Measurements from ENCODE around the gene IL10. TPM values are rescaled to one million over a fixed set of nuclear protein-coding genes. Genes with fewer than 3 reads are reported as not detected.

Gene IL10
- polyA plus RNA-seq (2013, experiment 1 of 4), result not detected
- polyA plus RNA-seq (2013, experiment 2 of 4), result not detected
- polyA plus RNA-seq (2013, experiment 3 of 4), result not detected
- polyA plus RNA-seq (2013, experiment 4 of 4), result not detected

DNA sequence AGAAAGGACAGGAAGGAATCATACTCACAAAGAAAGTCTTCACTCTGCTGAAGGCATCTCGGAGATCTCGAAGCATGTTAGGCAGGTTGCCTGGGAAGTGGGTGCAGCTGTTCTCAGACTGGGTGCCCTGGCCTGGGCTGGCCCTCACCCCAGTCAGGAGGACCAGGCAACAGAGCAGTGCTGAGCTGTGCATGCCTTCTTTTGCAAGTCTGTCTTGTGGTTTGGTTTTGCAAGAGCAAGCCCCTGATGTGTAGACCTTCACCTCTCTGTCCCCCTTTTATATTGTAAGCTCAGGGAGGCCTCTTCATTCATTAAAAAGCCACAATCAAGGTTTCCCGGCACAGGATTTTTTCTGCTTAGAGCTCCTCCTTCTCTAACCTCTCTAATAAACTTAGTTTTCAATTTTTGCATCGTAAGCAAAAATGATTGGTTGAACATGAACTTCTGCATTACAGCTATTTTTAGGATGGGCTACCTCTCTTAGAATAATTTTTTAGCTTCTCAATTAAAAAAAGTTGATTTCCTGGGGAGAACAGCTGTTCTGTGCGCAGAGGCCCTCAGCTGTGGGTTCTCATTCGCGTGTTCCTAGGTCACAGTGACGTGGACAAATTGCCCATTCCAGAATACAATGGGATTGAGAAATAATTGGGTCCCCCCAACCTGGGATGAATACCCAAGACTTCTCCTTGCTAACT, at the start of gene IL10:
TSS of gene IL10 (minus strand) at position 252 of the 695 bp plus-strand sequence. CDS start at position 193, 59 bp downstream.
- Histone ChIP-seq H3K36me3 (ENCODE audit: control insufficient read depth, insufficient read depth, low read length) (no peaks in the 10 kb centered on the region), H3K4me1 (ENCODE audit: control insufficient read depth, insufficient read depth, low read length) (peaks cover 12% of the 10 kb centered on the region), H3K27ac (ENCODE audit: insufficient read depth, low read depth, low read length, poor library complexity, severe bottlenecking) (no peak within 1 kb of the TSS), H3K9me3 (ENCODE audit: control insufficient read depth, low read length) (no peaks in the 10 kb centered on the region), H3K27me3 (ENCODE audit: control insufficient read depth, insufficient read depth, low read length, poor library complexity, severe bottlenecking) (no peaks in the 10 kb centered on the region), H3K4me3 (ENCODE audit: insufficient read depth, low read depth, low read length) (no peak within 1 kb of the TSS)
- WGBS, 2 experiments, result 95 to 97% methylated on average over 8 of the region's 8 CpGs

DNA sequence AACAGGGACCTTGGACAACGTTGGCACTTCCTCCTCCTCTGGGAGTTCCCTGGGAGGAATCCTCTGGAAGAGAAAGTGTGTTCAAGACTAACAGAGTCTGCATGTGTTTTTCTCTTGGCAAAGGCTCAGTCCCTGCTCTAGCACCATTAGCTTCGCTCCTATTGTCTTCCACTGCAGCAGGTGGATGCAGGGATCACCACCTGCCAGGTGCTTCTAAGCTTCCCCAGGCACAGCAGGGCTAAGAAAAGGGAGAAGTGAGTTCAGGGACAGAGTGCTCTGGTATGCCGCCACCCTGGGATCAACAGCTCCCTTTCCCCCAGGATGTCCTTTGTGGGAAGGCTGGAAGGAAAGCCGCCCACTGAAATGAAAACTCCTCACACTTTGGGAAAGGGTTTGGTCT, 49.2 kb upstream of the IL10 start:
- Histone ChIP-seq H3K36me3 (ENCODE audit: control insufficient read depth, insufficient read depth, low read length) (no peaks in the 10 kb centered on the region), H3K27ac (ENCODE audit: insufficient read depth, low read depth, low read length, poor library complexity, severe bottlenecking) (no peak overlapping the region), H3K4me3 (ENCODE audit: insufficient read depth, low read depth, low read length) (no peak overlapping the region), H3K27me3 (ENCODE audit: control insufficient read depth, insufficient read depth, low read length, poor library complexity, severe bottlenecking) (no peaks in the 10 kb centered on the region), H3K9me3 (ENCODE audit: control insufficient read depth, low read length) (no peaks in the 10 kb centered on the region), H3K4me1 (ENCODE audit: control insufficient read depth, insufficient read depth, low read length) (no peaks in the 10 kb centered on the region)
- 80 to 87% methylated on average over 4 of the region's 4 CpGs for WGBS, 2 experiments

DNA sequence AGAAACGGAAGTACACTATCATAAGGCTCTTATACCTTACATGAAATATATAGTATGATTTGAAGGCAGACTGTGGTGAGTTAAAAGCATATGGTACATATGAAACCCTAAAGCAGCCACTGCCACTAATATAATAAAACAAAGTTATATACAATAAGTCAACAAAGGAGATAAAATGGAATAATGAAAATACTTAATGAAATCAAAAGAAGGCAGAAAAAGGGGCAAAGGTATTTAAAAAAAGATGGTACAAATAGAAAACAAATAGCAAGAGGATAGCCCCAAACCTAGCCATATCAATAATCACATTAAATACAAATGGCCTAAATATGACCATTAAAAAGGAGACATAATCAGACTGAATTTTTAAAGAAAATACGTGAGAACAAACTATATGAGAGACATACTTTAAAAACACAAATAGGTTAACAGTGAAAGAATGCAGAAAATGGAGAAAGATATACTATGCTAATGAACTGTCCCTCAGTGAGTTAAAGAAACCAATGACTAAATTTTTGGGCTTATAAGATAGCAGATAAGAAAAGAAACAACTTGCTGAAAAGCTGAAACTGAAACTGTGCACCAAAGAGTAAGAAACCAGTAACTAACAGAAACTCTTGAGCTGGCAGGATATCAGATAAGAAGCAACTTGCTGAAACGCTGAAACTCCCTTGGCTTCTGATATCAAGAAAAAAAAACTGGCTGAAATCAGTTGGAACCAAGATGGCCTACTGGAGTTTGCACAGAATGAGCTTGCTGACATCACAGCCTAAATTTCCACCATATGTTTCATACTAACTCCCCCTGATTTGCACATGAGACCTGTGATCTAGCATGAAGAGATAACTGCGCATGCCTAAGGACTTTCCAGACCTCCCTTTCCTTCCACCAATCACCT, 44.3 kb upstream of the IL10 start:
- Histone ChIP-seq H3K4me1 (ENCODE audit: control insufficient read depth, insufficient read depth, low read length) (no peaks in the 10 kb centered on the region), H3K27ac (ENCODE audit: insufficient read depth, low read depth, low read length, poor library complexity, severe bottlenecking) (no peak overlapping the region), H3K9me3 (ENCODE audit: control insufficient read depth, low read length) (no peaks in the 10 kb centered on the region), H3K4me3 (ENCODE audit: insufficient read depth, low read depth, low read length) (no peak overlapping the region), H3K36me3 (ENCODE audit: control insufficient read depth, insufficient read depth, low read length) (no peaks in the 10 kb centered on the region), H3K27me3 (ENCODE audit: control insufficient read depth, insufficient read depth, low read length, poor library complexity, severe bottlenecking) (no peaks in the 10 kb centered on the region)
- 82 to 91% methylated on average over 2 to 3 of the region's 4 CpGs for WGBS, 2 experiments

DNA sequence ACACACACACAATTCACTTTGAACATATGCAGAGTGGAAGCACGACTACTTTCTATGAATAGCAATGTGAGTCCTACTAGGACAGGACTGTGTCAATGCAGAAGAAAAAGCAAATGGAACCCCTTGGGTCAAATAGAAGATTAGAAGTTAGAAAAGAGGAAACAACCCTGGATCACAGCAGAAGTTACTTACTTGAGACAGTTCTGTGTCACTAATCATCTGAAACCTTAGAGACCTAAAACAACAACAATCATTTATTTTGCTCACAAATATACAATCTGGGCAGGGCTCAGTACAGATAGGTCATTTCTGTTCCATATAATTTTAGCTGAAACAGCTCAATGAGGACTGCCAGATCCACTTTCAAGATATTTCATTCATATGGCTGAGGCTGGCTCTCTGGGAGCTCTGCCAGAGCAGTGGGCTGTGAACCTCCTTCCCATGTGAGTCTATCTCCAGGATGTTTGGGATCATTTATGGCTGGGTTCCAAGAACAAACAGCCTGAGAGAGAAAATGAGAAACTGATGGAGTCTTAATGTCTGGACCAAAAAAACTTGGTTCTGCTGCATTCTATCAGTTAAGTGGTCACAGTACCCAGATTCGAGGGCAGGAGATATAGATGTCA, 42.5 kb upstream of the IL10 start:
- no peaks in the 10 kb centered on the region for H3K9me3 ChIP-seq (ENCODE audit: control insufficient read depth, low read length)
- H3K27me3 ChIP-seq (ENCODE audit: control insufficient read depth, insufficient read depth, low read length, poor library complexity, severe bottlenecking), result no peaks in the 10 kb centered on the region
- WGBS, 2 experiments, result 93 to 97% methylated on average over 2 of the region's 2 CpGs
- H3K4me3 ChIP-seq (ENCODE audit: insufficient read depth, low read depth, low read length), result no peak overlapping the region
- no peaks in the 10 kb centered on the region for H3K36me3 ChIP-seq (ENCODE audit: control insufficient read depth, insufficient read depth, low read length)
- H3K4me1 ChIP-seq (ENCODE audit: control insufficient read depth, insufficient read depth, low read length), result no peaks in the 10 kb centered on the region
- H3K27ac ChIP-seq (ENCODE audit: insufficient read depth, low read depth, low read length, poor library complexity, severe bottlenecking), result no peak overlapping the region

DNA sequence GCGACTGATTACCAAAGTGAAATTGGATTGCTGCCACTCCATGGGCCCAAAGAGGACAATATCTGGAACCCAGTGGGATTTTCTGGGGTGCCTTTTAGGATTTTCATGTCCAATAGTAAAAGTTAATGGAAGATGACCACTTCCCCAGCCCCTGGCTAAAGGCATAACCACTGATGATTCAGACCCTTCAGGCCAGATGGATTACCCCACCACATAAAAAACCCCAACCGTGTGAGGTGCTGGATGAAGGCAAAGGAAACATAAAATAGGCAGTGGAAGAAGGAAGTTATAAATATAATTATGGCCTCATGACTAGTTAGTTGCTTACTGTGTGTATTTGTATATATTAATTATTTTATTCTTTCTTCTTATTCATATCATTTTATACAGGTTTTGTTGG, 40.2 kb upstream of the IL10 start:
- no peaks in the 10 kb centered on the region for H3K36me3 ChIP-seq (ENCODE audit: control insufficient read depth, insufficient read depth, low read length)
- H3K27ac ChIP-seq (ENCODE audit: insufficient read depth, low read depth, low read length, poor library complexity, severe bottlenecking), result no peak overlapping the region
- H3K9me3 ChIP-seq (ENCODE audit: control insufficient read depth, low read length), result no peaks in the 10 kb centered on the region
- no peaks in the 10 kb centered on the region for H3K4me1 ChIP-seq (ENCODE audit: control insufficient read depth, insufficient read depth, low read length)
- H3K27me3 ChIP-seq (ENCODE audit: control insufficient read depth, insufficient read depth, low read length, poor library complexity, severe bottlenecking), result no peaks in the 10 kb centered on the region
- no peak overlapping the region for H3K4me3 ChIP-seq (ENCODE audit: insufficient read depth, low read depth, low read length)
- 93 to 94% methylated on average over 1 of the region's 2 CpGs for WGBS, 2 experiments

DNA sequence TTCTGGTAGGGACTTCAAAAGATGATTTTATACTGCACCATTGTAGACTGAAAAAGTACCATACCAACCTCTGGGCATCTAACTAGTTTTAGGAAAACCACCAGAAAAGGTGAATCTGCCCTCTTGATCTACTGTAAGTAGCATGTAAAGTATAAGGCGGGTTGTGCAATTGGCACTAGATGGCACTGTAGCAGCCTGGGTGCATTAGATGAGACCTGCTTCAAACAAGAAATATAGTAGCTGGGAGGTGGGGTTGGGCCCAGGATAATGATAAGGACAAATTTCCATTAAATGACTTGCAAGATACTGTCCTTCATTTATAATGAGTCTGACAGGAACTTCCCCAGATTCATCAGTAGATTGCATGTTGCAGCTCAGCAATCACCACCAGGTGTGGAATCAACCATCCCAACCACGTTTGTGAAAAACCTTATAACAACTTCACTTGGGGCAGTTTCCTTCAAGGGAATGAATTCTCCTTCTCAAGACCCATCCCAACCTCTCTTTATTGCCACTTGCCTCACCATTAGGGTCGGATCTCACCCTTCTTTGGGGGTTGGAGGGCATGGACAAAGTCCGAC, 37.3 kb upstream of the IL10 start:
- H3K27ac ChIP-seq (ENCODE audit: insufficient read depth, low read depth, low read length, poor library complexity, severe bottlenecking), result no peak overlapping the region
- no peak overlapping the region for H3K4me3 ChIP-seq (ENCODE audit: insufficient read depth, low read depth, low read length)
- 87 to 89% methylated on average over 4 of the region's 4 CpGs for WGBS, 2 experiments
- no peaks in the 10 kb centered on the region for H3K27me3 ChIP-seq (ENCODE audit: control insufficient read depth, insufficient read depth, low read length, poor library complexity, severe bottlenecking)
- no peaks in the 10 kb centered on the region for H3K36me3 ChIP-seq (ENCODE audit: control insufficient read depth, insufficient read depth, low read length)
- no peaks in the 10 kb centered on the region for H3K4me1 ChIP-seq (ENCODE audit: control insufficient read depth, insufficient read depth, low read length)
- H3K9me3 ChIP-seq (ENCODE audit: control insufficient read depth, low read length), result no peaks in the 10 kb centered on the region

DNA sequence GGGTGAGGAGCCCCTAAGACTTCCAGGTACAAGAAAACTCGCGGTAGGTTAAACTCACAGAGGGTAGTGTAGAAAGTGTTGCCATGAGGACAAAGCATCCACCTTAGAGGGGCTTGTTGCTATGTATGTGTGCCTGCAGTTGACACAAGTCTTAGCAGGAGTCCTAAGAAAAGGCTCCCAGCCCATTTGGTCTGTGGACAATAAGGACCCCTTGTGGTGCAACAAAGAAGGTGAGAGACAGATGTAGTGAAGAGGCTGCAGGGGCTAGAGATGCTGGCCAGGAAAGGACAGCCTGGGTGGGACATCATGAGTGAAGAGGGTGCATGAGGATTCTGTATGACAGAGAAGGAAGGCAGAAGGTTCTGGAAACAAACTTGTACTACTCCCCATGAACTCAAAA, 36.3 kb upstream of the IL10 start:
- 29 to 43% methylated on average over 2 of the region's 2 CpGs for WGBS, 2 experiments
- H3K27ac ChIP-seq (ENCODE audit: insufficient read depth, low read depth, low read length, poor library complexity, severe bottlenecking), result no peak overlapping the region
- H3K4me3 ChIP-seq (ENCODE audit: insufficient read depth, low read depth, low read length), result no peak overlapping the region
- H3K4me1 ChIP-seq (ENCODE audit: control insufficient read depth, insufficient read depth, low read length), result no peaks in the 10 kb centered on the region
- no peaks in the 10 kb centered on the region for H3K9me3 ChIP-seq (ENCODE audit: control insufficient read depth, low read length)
- no peaks in the 10 kb centered on the region for H3K36me3 ChIP-seq (ENCODE audit: control insufficient read depth, insufficient read depth, low read length)
- H3K27me3 ChIP-seq (ENCODE audit: control insufficient read depth, insufficient read depth, low read length, poor library complexity, severe bottlenecking), result no peaks in the 10 kb centered on the region

DNA sequence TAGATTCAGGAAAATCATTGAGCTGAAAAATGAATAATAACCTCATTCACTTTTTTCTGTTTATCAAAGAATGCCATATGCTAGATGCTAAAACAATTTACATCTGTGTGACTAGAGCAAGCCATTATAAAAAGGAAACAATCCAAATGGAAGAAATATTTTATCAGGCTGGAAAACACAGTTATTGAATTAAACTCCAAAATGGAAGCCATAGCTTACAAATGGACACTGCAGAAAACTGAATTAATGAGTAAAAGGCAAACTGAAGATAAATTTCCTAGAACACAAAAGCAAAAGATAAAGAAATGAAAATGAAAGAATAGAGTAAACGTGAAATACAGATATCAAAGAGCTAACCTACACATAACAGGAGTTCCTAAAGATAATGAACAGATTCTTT, 33.1 kb upstream of the IL10 start:
- H3K4me3 ChIP-seq (ENCODE audit: insufficient read depth, low read depth, low read length), result no peak overlapping the region
- H3K27ac ChIP-seq (ENCODE audit: insufficient read depth, low read depth, low read length, poor library complexity, severe bottlenecking), result no peak overlapping the region
- no peaks in the 10 kb centered on the region for H3K27me3 ChIP-seq (ENCODE audit: control insufficient read depth, insufficient read depth, low read length, poor library complexity, severe bottlenecking)
- WGBS, 2 experiments, result 100% methylated on average over 1 of the region's 1 CpG; no CpG with 5 or more reads in 1 of the 2 experiments
- H3K36me3 ChIP-seq (ENCODE audit: control insufficient read depth, insufficient read depth, low read length), result no peaks in the 10 kb centered on the region
- no peaks in the 10 kb centered on the region for H3K9me3 ChIP-seq (ENCODE audit: control insufficient read depth, low read length)
- H3K4me1 ChIP-seq (ENCODE audit: control insufficient read depth, insufficient read depth, low read length), result no peaks in the 10 kb centered on the region

DNA sequence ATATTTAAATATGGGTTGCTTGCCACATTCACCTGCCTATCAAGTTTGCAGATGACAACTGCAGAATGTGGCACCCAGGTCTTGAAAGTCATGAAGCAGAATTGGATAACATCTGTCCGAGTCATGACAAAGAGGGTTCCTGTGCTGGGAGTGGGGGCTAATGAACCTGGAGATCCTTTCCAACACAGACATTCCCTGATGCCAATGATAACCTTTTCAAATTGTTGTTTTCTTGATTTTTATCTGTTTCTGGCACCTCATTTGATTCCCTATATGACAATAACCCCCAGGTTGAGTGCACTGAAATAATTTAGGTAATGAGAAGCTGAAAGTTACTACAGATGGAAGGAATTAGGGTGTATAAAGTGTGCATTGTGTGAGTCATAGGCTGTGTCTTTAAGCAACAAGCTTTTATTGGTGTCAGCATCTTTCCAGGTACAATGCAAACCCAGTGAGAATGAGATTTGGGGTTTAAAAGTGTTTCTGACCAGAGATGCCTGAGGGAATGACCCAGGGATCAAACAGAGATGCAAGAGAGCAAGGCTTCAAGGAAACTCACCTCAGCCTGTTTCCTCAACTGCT, 32.0 kb upstream of the IL10 start:
- Histone ChIP-seq H3K27ac (ENCODE audit: insufficient read depth, low read depth, low read length, poor library complexity, severe bottlenecking) (no peak overlapping the region), H3K27me3 (ENCODE audit: control insufficient read depth, insufficient read depth, low read length, poor library complexity, severe bottlenecking) (no peaks in the 10 kb centered on the region), H3K9me3 (ENCODE audit: control insufficient read depth, low read length) (no peaks in the 10 kb centered on the region), H3K4me1 (ENCODE audit: control insufficient read depth, insufficient read depth, low read length) (no peaks in the 10 kb centered on the region), H3K4me3 (ENCODE audit: insufficient read depth, low read depth, low read length) (no peak overlapping the region), H3K36me3 (ENCODE audit: control insufficient read depth, insufficient read depth, low read length) (no peaks in the 10 kb centered on the region)
- 83 to 88% methylated on average over 1 of the region's 1 CpG for WGBS, 2 experiments

All from ectodermal cell (in vitro differentiated cells).